SIG-M5 treated with dmso at 0.1 percent for 504 hours (cell line): ENCODE measurements around the gene TCF25.
"Not testable (repeated sequence)": the region's sequence is repeated elsewhere in the genome, so short reads cannot be mapped to it uniquely, and the experiment has no call there.

ENCODE experiments used
- DNase-seq: peaks from one replicate; lab custom pipeline; 2025; ENCODE audit not compliant: unreplicated experiment; lab: John Stamatoyannopoulos, UW

TCF25 gene

DNA sequence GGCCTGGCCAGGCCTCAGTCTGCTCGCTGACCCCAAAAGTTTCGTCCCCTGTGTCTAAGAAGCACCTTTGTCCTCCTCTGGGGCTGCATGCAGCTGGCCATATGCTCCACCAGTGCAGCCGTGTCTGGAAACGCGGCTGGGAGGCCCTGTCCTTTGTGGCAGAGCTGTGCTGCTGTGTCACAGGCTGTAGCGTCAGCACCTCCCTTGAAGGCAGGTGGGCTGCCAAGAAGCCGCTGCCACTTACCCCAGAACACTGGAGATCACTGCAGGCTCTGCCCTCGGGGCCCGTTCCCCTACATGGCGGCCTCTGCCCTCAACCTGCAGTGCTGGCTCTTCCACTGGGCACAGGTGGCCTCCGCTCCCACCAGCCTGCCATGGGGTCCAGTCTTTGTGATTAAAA, 29.6 kb downstream of the TCF25 start:
- no peak for DNase-seq

DNA sequence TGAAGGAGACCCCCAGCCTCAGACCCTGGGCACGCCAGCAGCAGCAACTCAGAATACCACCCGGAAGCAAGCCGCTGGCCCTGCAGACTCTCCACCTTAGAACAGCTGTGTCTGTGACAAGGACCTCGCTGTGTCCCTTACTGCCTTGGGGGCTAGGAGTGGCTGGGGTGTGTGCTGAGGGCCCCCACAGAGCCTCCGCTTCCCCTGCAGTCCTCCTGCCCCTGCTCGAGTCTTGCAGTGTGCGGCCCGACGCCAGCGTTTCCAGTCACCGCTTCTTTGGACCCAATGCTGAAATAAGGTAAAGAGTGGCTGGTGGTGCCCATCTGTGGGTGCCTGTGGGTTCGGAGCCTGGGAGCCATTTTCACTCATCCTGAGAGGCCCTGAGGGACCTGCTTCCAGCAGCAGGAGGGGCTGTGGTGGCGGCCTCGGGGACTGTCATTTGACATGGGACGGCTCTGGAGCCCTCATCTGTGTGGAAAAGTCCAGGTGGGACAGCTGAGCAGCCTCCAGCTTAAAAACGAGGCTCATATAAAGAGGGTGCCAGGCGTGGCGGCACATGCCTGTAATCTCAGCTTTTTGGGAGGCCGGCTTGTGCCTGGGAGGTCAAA, 30.6 kb downstream of the TCF25 start:
- no peak for DNase-seq

DNA sequence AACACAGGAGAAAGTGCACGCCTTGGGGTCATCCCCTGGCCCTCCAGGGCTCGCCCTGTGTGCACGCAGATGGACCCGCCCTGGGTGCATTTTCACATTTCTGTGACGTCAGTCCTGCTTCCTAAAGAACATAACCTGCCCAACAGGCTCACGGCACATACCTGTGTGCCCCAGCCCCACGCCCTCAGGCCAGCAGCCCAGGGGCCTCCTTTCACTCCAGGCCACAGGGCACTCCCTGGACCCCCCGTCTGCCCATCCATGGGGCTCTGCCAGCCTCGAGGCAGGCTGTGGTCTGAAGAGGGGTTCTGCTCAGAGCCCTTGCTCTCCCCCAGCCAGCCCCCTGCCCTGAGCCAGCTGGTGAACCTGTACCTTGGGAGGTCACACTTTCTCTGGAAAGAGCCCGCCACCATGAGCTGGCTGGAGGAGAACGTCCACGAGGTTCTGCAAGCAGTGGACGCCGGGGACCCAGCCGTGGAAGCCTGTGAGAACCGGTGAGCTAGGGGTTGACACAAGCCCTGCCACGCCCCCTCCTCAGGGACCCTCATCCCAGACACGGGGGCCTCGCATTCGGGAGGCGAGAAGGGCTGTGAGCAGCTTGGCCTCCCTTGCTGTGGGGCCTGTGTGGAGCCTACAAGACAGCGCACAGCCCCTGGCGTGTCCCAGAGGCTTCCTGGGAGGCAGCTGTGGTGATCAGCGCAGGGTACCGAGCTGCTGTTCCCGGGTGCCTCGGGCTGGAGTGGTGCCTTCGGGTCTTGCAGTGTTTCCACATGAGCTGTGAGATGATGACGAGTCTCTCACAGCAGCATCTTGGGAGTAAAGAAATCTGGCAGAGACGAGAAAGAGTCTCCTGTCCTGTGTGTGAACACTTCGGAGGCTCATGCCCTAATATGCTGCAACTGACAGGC, 31.5 kb downstream of the TCF25 start:
- DNase-seq: peak; percentile 51

DNA sequence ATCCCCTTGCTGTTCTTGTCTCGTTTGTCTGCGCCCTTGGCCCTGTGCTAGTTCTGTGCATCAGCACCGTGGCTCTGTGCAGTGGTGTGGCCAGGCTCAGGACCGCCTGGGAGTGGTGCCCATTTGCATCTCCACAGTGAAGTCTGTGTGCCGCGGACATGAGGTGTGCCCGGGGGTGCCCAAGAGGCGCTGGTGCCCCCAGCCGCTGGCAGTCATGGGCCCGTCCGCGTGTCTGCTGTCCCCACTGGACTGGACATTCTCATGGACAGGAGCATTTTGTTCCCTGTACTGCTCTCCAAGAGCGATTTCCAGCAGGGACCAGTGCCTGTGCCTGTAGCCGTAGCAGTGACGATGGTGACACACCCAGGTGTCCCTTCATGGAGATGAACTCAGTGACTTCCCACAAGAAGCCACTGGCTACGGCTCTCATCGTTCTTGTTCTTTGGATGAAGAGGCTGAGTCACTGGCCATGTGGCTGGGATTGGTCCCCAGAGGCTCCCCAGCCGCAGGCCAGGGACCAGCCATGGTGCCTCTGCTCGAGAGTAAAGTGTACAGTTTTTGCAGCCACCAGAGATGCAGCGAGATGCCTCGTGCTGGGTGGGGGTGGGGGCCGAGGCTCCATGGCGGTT, 32.2 kb downstream of the TCF25 start:
- no peak for DNase-seq

DNA sequence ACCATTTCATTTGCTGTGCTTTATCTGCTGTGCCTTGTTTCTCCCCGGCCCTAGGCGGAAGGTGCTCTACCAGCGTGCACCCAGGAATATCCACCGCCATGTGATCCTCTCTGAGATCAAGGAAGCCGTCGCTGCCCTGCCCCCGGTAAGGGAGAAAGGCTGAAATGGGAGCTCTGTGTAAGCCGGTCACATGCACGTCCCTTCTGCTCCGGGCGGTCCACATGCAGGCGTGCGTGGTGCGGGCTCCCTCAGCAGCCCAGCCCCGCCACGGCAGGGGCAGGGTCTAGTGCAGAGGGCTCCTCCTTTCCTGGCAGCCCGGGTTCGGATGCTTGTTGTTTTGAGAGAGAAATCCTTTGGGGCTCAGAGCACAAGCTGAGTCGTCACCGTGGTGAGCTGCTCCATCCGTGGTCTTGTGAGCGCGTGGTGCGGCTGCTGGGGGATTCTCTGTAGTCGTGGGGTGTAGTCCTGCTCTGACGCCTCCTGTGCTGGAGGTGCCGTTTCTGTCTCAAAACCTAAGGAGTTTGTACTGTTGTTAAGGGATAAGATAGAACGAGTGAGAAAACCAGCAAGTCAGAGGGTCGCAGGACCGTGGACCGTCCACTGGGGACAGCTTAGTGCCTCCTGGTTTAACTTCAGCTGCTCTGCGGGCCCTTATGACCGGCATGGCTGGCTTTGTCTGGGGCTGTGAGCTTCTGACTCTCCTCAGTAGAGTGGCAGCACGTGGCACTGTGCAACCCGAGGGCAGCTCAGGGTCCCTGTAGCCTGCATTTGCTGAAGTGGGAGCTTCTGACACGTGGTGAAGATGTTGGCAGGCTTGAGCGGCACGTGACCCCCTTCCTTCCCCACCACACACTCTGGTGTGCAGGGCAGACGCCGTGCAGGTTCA, 33.0 kb downstream of the TCF25 start:
- DNase-seq: no peak

DNA sequence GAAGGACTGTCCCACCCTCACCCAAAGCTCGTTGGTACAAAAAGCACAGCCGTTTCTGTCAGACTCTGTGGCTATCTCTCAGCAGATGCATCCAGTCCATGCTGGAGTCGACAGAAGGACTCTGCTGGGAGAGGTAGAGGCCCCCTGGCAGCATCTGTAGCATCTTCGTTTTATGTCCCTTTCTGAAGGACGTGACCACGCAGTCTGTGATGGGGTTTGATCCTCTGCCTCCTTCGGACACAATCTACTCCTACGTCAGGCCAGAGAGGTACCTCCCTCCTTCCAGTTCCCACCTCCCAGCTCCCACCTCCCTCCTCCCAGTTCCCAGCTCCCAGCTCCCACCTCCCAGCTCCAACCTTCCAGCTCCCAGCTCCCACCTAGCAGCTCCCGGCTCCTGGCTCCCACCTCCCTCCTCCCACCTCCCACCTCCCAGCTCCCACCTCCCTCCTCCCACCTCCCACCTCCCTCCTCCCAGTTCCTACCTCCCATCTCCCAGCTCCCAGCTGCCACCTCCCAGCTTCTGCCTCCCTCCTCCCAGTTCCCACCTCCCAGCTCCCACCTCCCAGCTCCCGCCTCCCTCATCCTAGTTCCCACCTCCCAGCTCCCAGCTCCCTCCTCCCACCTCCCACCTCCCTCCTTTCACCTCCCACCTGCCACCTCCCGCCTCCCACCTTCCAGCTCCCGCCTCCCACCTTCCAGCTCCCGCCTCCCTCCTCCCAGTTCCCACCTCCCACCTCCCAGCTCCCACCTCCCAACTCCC, 33.8 kb downstream of the TCF25 start:
- DNase-seq: no peak

DNA sequence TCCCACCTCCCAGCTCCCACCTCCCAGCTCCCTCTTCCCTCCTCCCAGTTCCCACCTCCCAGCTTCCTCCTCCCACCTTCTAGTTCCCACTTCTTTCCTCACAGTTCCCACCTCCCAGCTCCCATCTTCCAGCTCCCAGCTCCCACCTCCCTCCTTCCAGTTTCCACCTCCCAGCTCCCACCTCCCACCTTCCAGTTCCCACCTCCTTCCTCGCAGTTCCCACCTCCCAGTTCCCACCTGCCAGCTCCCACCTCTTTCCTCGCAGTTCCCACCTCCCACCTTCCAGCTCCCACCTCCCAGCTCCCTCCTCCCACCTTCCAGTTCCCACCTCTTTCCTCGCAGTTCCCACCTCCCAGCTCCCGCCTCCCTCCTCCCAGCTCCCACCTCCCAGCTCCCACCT, 34.8 kb downstream of the TCF25 start:
- DNase-seq: no peak

DNA sequence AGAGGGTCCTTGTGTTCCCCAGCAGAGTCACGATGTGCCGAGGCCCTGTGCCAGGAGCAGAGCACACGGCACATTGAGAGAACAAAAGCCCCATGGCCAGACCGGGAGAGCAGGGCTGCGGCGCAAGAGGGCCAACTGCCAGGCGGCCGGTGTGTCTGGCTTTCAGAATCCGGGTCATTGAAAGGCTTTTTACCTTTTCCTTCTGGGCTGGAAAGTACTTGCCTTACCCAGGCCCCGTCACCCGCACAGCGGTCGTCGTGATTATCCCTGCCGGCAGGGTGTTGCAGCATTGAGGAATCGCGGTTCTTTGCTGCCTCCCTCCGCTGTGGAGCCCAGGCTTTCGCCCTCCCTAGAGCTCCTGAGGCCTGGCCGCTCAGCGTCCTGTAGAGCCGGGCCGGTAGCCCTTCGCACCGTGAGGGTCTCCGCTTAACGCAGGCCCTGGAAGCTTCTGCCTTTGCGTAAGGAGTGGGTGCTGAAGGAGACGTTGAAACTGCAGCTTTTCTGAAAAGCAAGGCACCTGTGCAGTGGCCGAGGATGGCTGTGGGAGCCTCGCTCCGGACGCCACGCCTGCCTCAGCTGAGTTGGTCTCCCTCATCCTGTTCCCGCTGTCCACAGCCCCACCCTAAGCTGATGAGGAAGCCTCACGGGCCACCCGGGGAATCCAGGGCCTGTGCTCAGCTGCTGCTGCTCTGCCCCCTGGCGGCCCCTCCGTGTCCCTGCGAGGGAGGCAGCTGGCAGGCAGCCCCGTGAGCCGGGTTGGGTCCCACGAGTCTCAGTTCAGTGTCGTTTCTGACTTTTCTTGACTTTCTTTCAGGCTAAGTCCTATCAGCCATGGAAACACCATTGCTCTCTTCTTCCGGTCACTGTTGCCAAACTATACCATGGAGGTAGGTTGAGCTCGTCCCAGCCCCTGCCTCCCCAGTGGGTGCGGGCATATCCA, 36.7 kb downstream of the TCF25 start:
- peak; percentile 62 for DNase-seq

DNA sequence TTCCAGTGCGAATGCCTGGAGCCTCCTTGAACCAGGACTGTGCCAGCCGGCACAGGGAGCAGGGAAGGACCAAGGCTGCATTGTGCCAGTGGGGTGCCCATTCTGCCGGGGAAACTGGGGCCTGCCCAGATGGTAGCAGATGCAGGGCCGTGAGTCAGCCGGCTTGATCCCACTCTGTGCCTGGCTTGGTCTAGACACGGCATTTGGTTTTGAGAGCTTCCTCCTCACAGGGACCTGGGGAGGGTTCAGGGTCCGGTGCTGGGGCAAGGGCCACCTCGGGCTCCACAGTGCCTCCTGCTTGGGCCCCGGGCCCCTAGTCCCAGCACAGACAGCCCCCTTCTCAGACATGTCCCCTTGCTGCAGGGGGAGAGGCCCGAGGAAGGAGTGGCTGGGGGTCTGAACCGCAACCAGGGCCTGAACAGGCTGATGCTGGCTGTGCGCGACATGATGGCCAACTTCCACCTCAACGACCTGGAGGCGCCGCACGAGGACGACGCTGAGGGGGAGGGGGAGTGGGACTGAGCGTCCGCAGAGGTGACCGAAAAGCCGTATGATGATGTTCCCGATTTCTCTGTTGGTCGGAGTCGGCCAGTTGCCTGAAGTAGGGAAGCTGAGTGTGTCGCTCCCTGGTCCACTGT, 37.4 kb downstream of the TCF25 start:
- no peak for DNase-seq

DNA sequence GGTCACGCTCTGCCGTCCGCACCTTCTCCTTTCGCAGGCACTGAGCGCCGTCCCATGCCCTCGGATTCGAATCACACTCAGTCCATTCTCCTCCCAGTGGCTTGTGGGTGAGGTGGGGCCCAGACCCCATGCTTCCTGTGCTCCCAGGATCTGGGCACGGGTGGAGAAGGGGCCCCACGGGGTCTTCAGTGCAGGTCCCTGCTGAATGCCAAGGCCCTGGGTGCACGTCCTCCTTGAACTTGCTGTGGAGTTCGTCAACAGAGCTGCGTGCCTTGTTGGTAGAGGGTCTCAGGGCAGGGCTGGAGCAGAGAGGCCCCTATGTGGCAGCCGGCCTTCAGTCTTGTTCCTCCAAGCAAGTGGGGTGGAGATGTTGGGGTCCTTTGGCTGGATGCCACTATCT, 38.0 kb downstream of the TCF25 start:
- no peak for DNase-seq

DNA sequence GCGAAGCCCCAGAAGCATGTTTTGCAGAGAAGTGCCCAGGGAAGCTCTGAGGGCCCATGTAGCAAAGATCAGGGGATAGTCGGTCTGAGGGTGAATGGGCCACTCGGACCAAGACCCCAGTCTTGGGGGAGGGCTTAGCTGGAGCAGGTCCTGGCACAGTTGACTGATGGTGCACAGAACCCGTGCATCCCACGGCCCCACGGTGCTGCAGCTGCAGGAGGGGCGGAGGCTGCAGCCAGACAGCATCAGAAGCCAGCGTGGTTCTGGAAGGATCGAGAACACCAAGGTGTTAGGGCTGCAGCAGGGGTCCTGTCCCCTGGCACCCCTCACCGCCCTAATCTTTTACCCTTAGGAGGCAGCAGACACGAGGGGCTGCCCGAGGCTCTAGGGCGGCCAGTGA, 38.8 kb downstream of the TCF25 start:
- no peak for DNase-seq

DNA sequence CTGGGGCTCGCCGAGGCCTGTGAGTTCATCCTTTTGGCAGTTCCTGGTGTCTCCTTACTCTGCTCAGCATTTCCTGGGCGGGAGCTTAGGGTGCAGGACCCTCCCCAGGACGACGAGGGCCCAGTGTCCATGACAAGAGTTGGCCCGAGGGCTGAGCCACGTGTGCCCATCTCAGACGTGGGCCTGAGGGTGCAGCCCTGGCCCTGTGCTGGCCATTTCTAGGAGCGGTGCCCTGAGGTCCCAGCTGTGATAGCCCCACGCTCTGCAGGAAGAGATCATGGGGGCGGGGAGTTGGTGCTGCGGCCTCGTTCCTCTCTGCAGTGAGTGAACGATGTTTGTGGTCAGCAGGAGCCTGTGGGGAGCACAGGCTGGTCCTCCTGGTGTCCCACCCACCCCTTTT, 39.2 kb downstream of the TCF25 start:
- no peak for DNase-seq

DNA sequence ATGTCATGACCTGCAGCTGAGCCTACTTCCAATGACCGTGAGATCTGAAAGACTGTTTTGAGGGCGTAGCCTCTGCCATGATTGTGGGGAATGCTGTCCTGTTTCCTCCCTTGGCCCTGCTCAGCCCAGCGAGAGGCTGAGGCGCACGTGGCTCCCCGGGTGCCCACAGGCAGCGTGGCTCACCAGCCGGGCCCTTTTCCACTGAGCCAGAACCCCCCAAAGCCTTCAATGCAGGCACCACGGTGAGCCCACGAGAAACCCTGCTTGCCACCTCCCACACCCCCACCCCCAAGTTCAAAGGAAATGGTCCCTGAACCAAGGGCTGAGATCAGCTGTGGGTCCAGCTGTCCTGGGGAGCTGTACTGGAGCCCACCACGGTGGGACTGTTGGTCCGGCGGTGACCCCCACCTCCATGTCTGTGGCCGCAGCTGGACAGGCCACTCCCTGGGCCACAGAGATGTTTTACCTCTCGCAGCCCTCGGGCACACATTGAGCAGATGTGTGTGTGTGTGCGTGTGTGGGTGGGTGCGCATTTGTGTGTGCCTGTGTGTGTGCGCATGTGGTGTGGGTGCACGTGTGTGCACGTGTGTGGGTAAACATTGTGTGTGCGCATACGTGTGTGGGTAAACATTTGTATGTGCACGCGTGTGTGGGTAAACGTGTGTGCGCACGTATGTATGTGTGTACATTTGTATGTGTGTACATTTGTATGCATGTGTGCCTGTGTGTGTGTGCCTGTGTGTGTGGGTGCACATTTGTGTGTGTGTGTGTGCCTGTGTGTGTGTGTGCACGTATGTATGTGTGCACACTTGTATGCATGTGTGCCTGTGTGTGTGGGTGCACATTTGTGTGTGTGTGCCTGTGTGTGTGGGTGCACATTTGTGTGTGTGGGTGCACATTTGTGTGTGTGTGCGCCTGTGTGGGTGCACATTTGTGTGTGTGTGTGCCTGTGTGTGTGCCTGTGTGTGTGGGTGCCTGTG, 40.3 kb downstream of the TCF25 start:
- DNase-seq: no peak

DNA sequence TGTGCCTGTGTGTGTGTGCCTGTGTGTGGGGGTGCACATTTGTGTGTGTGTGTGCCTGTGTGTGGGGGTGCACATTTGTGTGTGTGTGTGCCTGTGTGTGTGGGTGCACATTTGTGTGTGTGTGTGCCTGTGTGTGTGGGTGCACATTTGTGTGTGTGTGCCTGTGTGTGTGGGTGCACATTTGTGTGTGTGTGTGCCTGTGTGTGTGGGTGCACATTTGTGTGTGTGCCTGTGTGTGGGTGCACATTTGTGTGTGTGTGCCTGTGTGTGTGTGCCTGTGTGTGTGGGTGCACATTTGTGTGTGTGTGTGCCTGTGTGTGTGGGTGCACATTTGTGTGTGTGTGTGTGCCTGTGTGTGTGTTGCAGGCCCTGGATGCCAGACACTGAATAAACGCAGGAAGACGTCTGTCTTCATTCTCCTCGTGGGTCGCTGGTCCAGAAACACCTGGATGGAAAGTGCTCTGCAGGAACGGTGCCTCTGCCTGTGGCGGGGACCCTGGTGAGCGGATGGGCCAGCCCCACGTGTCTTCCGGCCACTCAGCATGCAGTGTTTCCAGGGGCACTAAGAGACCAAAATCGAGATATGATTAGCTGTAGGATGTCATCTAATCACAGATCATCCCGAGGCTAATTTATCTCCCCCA, 41.4 kb downstream of the TCF25 start:
- not testable (repeated sequence) for DNase-seq

DNA sequence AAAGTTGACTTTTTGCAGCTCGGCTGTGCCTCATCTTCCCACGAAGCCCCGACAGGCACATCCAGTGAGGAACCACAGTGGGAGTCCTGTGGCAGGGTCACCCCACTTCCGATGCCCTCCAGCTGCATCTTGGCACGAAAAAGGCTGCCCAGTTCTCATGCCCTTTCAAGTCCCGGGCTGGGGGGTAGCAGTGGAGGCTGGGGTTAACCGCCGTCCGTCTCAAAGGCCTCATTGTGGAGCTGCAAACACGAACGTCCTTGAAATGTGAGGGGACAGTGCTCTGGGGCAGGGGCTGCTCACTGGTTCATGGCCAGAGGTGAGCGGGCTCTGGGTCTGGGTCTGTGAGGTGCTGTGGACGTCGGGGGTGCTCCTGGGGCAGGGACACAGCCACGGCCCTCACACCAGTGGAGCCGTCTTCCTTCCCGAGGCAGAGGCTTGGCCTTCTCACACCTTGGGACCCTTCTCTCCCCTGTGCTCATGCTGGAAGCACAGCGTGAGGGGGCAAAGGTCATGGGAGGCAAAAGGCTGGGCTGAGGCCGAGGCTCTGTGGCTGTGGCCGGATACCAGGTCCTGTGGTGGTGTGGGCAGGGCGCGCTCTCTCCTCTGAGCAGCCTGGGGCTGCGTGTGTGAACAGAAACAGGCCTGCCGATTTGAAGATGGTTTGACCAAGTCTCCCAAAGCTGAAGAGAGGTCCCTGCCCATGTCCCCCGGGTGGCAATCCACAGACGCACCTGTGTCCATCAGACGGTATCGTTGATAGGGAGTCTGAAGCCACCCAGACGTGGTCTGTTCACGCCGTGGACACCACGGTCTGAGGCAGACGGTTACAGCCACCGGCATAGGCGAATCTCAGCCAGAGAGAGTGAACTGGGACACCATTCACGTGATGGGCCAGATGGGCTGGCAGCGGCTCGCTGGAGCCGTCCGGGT, 42.2 kb downstream of the TCF25 start:
- DNase-seq: no peak

DNA sequence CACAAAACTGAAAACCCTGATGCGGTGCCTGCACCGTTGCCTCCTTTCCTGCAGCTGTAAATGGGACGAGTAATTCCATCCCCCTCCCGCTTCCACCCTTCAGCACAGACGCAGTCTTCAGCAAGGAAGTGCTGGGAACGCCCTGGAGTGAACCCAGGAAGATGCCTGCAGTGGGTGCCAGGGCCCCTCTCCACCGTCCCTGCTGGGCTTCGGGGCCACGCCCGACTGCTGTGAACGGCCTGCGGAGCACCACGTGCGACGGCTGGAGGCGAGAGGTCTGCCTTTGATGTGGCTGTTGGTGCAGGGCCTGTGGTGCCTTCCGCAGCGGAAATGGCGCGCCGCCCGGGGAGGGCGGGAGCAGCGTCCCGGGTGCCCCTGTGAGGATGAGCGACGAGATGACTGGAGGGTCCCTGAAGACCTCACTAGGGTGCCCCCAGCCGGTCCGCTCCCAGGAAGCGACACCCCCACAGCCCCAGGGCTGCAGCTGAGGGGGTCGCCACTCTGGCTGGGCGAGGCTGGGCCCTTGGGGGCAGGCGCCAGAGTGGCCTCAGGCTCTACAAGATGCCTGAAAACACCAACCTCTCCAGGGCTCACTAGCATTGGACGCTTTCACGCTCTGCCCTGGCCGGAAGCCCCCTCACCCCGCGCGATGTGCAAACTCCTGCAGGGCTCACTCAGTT, 44.5 kb downstream of the TCF25 start:
- peak; percentile 73 for DNase-seq
